ENCODE results near the gene MOB3B.
"Not testable (repeated sequence)": the region's sequence is repeated elsewhere in the genome, so short reads cannot be mapped to it uniquely, and the experiment has no call there.

MOB3B gene

GRCh38 chr9:27442464-27442863, 87.2 kb downstream of the MOB3B start:
- no peak for DNase-seq

- DNase-seq, result no peak
These were observed 87.9 kb downstream of the MOB3B start for GRCh38 chr9:27441741-27442070.

- no peak for DNase-seq
These were observed 88.5 kb downstream of the MOB3B start for GRCh38 chr9:27440888-27441740.

- no peak for DNase-seq
These were observed 91.1 kb downstream of the MOB3B start for GRCh38 chr9:27438522-27438921.

- DNase-seq, result no peak
These were observed 91.8 kb downstream of the MOB3B start for GRCh38 chr9:27437652-27438373.

GRCh38 chr9:27436234-27436633, 93.4 kb downstream of the MOB3B start:
- no peak for DNase-seq

- DNase-seq, result no peak
These were observed 95.8 kb downstream of the MOB3B start for GRCh38 chr9:27433631-27434325.

GRCh38 chr9:27432308-27432707, 97.3 kb downstream of the MOB3B start:
- DNase-seq, result no peak

- DNase-seq, result no peak
These were observed 98.0 kb downstream of the MOB3B start for GRCh38 chr9:27431543-27432147.

- no peak for DNase-seq
These were observed 98.7 kb downstream of the MOB3B start for GRCh38 chr9:27430750-27431535.

- DNase-seq, result no peak
These were observed 99.7 kb downstream of the MOB3B start for GRCh38 chr9:27429917-27430316.

- DNase-seq, result no peak
These were observed 100.2 kb downstream of the MOB3B start for GRCh38 chr9:27429436-27429835.

GRCh38 chr9:27428551-27428950, 101.1 kb downstream of the MOB3B start:
- no peak for DNase-seq

GRCh38 chr9:27427272-27427643, 102.4 kb downstream of the MOB3B start:
- DNase-seq, result no peak

- DNase-seq, result no peak
These were observed 102.9 kb downstream of the MOB3B start for GRCh38 chr9:27426511-27427271.

GRCh38 chr9:27425827-27426510, 103.6 kb downstream of the MOB3B start:
- no peak for DNase-seq

- DNase-seq, result no peak
These were observed 105.5 kb downstream of the MOB3B start for GRCh38 chr9:27423915-27424710.

GRCh38 chr9:27422279-27422834, 107.3 kb downstream of the MOB3B start:
- DNase-seq, result no peak

GRCh38 chr9:27421577-27421976, 108.0 kb downstream of the MOB3B start:
- DNase-seq, result no peak

- DNase-seq, result not testable (repeated sequence)
These were observed 110.1 kb downstream of the MOB3B start for GRCh38 chr9:27419558-27419957.

Measured in femur (tissue), 1 donor.